Esophagus squamous epithelium (tissue), 5 donors: Measurements from ENCODE around the gene ADARB2. TPM values are rescaled to one million over a fixed set of nuclear protein-coding genes. Genes with fewer than 3 reads are reported as not detected.

Experiments used
- DNase-seq: peaks from one replicate; lab custom pipeline; 2025; lab: John Stamatoyannopoulos, UW
- H3K27ac ChIP-seq, 4 donors: fragments of 200-600 bp; sonication (generic); one replicate each; pipeline ENCODE4 v1.5.1; 2016 to 2019; ENCODE audit warnings: mild to moderate bottlenecking in 1 of 4
- H3K27me3 ChIP-seq, 4 donors: fragments of 200-600 bp; sonication (generic); 1 replicate in 3 of 4; 2 replicates in 1 of 4; pipeline versions ENCODE4 v1.5.1 to v1.6.0; 2017 to 2021; ENCODE audit warnings: antibody characterized with exemption in 1 of 4
- H3K36me3 ChIP-seq, 3 donors: fragments of 200-600 bp; sonication (generic); one replicate each; pipeline ENCODE4 v1.5.1; 2016 to 2019
- H3K4me1 ChIP-seq, 3 donors: fragments of 200-600 bp; sonication (generic); one replicate each; pipeline ENCODE4 v1.5.1; 2017 to 2019
- H3K4me3 ChIP-seq, 4 donors: fragments of 200-600 bp; sonication (generic); 1 replicate in 3 of 4; 2 replicates in 1 of 4; pipeline ENCODE4 v1.5.1; 2016 to 2019; ENCODE audit warnings: mild to moderate bottlenecking in 2 of 4, moderate library complexity in 1 of 4
- H3K9me3 ChIP-seq, 3 donors: fragments of 200-600 bp; sonication (generic); one replicate each; pipeline ENCODE4 v1.5.1; 2016 to 2019
- CTCF ChIP-seq, 6 experiments: fragments of 450-650 bp in 4 of 6; fragments of 200-600 bp in 2 of 6; sonication (generic) in 2 of 6; IDR thresholded peaks; one replicate each; pipeline ENCODE4 v1.5.1; 2016 to 2019; ENCODE audit warnings: antibody characterized with exemption in 6 of 6, mild to moderate bottlenecking in 4 of 6, moderate library complexity in 4 of 6
- POLR2A ChIP-seq, 4 donors: fragments of 450-650 bp; IDR thresholded peaks; one replicate each; pipeline ENCODE4 v1.6.1; 2017; ENCODE audit warnings: antibody characterized with exemption in 4 of 4, mild to moderate bottlenecking in 4 of 4, moderate library complexity in 3 of 4
- WGBS, 2 donors: methylation state at CpG; one replicate each; pipeline ENCODE4 v1.1.5; 2018; 5-methylcytosine and 5-hydroxymethylcytosine counted together
- intact Hi-C: fragments of 100-400 bp; cut with DNase I; formaldehyde crosslinking; loops from one replicate; pipeline ENCODE4 v1.15.0; 2022
- total RNA-seq, 4 donors: library from RNA; depleted of rRNA; stranded (reverse); fragments of >200 nt; gene quantifications; one replicate each; pipeline ENCODE4 v1.1.0, GENCODE V29; 2016
- donor health status: DM: yes; HTN: yes; CAD: no.

ADARB2 gene
- total RNA-seq, 4 donors from 2014 or later: 0.21 to 3.5 (median 1.5) TPM

GRCh38 chr10:1611936-1612550 is 125.3 kb downstream of the ADARB2 start:
- H3K4me3 ChIP-seq: no peak overlapping the region
- peaks cover 0 to 8% (median 3%) of the 10 kb centered on the region in 3 donors for H3K4me1 ChIP-seq
- no peak overlapping the region for H3K27ac ChIP-seq
- 48 to 69% methylated on average over 4 to 12 of the region's 21 CpGs for WGBS, 2 donors
- no peak for DNase-seq
- intact Hi-C loops: no loop called here
- H3K9me3 ChIP-seq: no peaks in the 10 kb centered on the region
- no peak for TF ChIP-seq CTCF (IDR thresholded peaks at IDR 0.05)
- no peak for TF ChIP-seq POLR2A (IDR thresholded peaks at IDR 0.05)
- H3K27me3 ChIP-seq: peaks cover 0 to 57% (median 0%) of the 10 kb centered on the region in 4 donors
- H3K36me3 ChIP-seq: no peaks in the 10 kb centered on the region

- intact Hi-C loops: no loop called here
- Histone ChIP-seq H3K4me1 (peaks cover 0 to 8% (median 3%) of the 10 kb centered on the region in 3 donors), H3K27ac (no peak overlapping the region), H3K4me3 (no peak overlapping the region), H3K36me3 (no peaks in the 10 kb centered on the region), H3K27me3 (peaks cover 0 to 57% (median 0%) of the 10 kb centered on the region in 4 donors), H3K9me3 (no peaks in the 10 kb centered on the region)
- WGBS, 2 donors: 81 to 83% methylated on average over 18 to 20 of the region's 22 CpGs
- DNase-seq: no peak
- TF ChIP-seq CTCF (IDR thresholded peaks at IDR 0.05) (no peak), POLR2A (IDR thresholded peaks at IDR 0.05) (no peak)
Measured at GRCh38 chr10:1610986-1611770, 126.1 kb downstream of the ADARB2 start.

GRCh38 chr10:1609648-1609970 is 127.7 kb downstream of the ADARB2 start:
- Histone ChIP-seq H3K27ac (no peak overlapping the region), H3K9me3 (no peaks in the 10 kb centered on the region), H3K36me3 (no peaks in the 10 kb centered on the region), H3K27me3 (peaks cover 0 to 49% (median 0%) of the 10 kb centered on the region in 4 donors), H3K4me1 (peaks cover 0 to 8% (median 3%) of the 10 kb centered on the region in 3 donors), H3K4me3 (no peak overlapping the region)
- 80 to 90% methylated on average over 5 to 10 of the region's 11 CpGs for WGBS, 2 donors
- no peak for DNase-seq
- TF ChIP-seq POLR2A (IDR thresholded peaks at IDR 0.05) (no peak), CTCF (IDR thresholded peaks at IDR 0.05) (no peak)
- intact Hi-C loops: no loop called here

- no peaks in the 10 kb centered on the region for H3K9me3 ChIP-seq
- H3K36me3 ChIP-seq: no peaks in the 10 kb centered on the region
- no peak overlapping the region for H3K27ac ChIP-seq
- H3K27me3 ChIP-seq: peaks cover 0 to 49% (median 0%) of the 10 kb centered on the region in 4 donors
- WGBS, 2 donors: 50 to 51% methylated on average over 24 to 28 of the region's 28 CpGs
- no peak for TF ChIP-seq POLR2A (IDR thresholded peaks at IDR 0.05)
- TF ChIP-seq CTCF (IDR thresholded peaks at IDR 0.05): no peak
- peaks cover 0 to 8% (median 3%) of the 10 kb centered on the region in 3 donors for H3K4me1 ChIP-seq
- H3K4me3 ChIP-seq: no peak overlapping the region
- intact Hi-C loops: no loop called here
- no peak for DNase-seq
Measured at GRCh38 chr10:1608851-1609647, 128.3 kb downstream of the ADARB2 start.
